ENCODE measurements around the gene SMPD3.

- TF ChIP-seq POLR2A (IDR thresholded peaks at IDR 0.05) = no peak
- no peak for TF ChIP-seq CTCF (IDR thresholded peaks at IDR 0.05)
Measured at GRCh38 chr16:68368301-68368888, 79.9 kb downstream of the SMPD3 start.
